NT2/D1 (cell line): ENCODE results near the gene KCNH1.

Experiments used
- SUZ12 ChIP-seq: IDR thresholded peaks from 2 replicates; pipeline ENCODE4 v1.6.1; 2011; ENCODE audit not compliant: insufficient read length, insufficient read depth; ENCODE audit errors: extremely low read depth
- YY1 ChIP-seq: IDR thresholded peaks from 2 replicates; pipeline ENCODE4 v1.6.1; 2011; ENCODE audit not compliant: insufficient read length, insufficient read depth

DNA sequence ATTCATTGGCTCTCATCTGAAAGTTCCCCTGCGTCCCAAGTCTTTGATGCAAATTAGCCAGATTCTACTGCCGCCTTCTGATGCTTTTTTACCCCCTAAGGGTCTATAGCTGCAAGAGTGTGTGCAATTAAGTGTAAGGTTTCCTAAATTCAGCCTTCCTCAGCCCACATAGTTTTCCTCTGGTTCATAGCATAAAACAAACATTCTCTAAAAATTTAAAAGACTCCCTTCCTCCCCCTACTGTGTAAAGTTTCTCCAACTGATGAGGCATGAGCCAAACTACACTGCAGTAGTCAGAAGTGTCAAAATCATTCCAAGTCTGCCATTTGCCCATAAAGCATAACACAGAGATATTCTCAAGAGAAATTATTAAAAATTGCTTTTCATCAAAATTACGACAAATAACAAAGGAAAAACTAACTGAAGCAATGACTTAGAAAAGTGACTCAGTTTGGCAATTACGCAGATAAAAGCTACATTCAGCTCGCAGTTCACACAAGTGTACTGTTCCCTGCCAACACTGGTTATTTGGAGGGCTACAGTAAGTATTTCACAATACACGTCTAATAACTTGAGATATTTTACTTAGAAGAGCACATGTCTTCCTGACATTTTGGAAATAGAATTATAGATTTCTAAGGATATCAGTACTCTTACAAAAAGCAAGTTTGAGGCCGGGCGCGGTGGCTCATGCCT is 15.4 kb downstream of the KCNH1 start:
- TF ChIP-seq SUZ12, result no peak
- no peak for TF ChIP-seq YY1
